C1 segment of cervical spinal cord (tissue), 14 donors: ENCODE data around the gene ZFR2.
"Not testable (repeated sequence)": the region's sequence is repeated elsewhere in the genome, so short reads cannot be mapped to it uniquely, and the experiment has no call there.

Experiments
- DNase-seq, 14 donors: peaks; one replicate each; lab custom pipeline; 2025; lab: John Stamatoyannopoulos, UW

The ZFR2 gene

DNA sequence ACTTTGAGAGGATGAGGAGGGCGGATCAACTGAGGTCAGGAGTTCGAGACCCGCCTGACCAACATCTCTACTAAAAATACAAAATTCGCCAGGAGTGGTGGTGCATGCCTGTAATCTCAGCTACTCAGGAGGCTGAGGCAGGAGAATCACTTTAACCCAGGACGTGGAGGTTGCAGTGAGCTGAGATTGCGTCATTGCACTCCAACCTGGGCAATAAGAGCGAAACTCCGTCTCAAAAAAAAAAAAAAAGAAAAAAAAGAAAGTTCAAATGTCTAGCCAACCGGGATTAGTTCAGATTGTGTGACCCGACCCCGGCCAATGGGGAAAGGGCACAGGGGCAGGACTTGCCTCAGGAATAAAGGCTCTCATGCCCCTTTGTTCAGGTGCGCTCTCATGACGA lies 5.9 kb upstream of the ZFR2 start:
- not testable (repeated sequence) for DNase-seq

DNA sequence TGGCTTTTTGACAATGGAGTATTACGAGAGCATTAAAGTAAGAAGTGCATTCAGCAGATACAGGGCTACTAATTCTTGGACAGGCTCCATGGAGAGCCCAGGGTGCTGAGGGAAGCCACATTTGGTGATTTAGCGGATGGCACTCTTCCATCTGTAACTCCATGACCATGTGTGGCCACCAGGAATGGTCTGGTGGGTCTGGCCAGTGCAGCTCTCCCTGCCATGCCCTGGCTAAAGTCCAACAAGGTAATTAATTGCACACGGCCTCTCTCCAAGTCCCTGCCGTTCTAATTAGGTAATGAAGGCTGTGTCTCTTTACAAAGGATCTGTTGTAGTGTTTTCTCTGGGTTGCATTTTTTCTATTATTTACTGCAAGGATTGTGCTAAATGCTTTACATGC lies 4.3 kb upstream of the ZFR2 start:
- peak in 2 of 14 donors; percentile 20 to 65 for DNase-seq

DNA sequence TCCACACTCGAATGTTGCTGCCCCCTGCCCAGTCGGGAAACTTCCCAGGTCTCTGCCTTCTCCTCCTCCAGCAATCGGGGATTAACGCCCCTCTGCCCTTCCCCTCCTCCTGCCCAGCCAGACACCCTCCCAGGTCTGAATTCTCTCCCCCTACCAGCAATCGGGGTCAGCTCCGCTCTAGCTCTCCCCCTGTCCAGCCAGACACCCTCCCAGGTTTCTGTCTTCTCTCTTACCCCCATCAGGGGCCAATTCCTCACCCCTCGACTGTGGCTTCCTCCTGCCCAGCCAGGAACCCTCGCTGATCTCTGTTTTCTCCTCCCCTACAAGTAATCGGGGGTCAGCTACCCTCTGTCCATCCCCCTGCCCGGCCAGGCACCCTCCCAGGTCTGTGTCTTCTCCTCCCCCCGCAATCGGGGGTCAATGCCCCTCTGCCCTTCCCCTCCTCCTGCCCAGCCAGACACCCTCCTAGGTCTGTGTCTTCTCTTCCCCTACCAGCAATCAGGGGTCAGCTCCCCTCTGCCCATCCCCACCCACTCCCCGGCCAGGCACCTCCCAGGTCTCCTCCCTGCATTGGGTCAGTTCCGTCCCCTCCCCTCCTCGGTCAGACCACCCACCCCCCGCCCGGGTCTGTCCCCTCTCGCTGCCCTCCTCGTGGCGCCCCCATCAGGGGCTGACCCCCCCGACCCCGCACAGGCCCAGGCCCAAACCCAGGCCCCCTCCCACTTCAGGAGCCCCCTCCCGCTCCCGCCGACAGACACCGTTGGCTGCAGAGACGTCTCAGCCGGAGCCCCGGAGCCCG lies 668 bp downstream of the ZFR2 start:
- no peak for DNase-seq

DNA sequence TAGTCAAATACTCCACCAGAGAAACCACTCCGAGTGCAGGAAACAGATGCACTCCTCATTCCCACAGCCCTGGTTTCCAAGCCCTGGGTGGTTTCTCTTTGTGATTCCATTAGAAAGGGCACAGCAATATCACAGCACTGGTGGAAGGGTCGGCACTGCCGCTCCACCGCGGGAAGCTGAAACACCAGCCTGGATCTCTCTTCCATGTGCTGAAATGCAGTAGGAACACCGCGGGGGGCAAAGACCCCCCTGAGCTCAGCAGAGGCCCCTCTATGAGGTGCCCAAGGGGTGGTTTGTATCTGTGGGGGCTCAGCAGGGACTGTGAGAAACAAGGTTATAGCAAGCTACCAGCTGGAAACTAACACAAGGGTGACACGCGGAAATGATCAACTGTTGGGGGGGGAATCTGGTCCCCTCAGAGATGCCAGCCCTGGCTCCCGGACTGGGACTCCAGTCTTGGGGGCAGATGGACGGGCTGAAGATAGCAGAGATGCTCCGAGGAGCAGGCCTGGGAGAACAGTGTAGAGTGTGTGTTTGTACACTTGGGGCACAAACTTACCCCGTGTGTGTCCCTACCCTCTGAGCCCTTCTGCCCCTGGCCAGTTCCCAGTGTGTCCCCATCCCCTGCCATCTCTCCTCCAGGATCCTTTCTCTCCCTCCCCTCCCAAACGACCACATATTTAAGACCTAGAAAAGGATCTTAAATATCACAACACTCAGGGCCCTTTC lies 1.8 kb downstream of the ZFR2 start:
- DNase-seq: no peak

DNA sequence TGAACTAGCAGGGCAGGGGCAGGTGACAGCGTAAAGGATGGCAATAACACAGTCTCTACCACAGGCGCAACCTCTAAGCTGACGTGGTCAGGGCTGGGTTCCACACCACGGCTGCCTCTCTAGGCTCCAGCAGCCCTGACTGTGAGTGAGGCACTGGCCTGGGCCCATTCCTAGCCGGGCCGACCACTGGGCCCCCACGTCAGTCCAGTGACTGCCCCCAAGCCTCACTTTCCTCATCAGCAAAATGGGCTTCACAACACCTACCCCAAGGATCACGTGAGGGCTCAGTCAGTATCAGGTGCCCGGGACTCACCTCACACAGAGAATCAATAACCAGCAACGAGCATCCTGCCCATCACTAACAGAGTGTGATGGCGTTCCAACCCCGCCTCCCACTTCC lies 5.2 kb downstream of the ZFR2 start:
- no peak for DNase-seq

DNA sequence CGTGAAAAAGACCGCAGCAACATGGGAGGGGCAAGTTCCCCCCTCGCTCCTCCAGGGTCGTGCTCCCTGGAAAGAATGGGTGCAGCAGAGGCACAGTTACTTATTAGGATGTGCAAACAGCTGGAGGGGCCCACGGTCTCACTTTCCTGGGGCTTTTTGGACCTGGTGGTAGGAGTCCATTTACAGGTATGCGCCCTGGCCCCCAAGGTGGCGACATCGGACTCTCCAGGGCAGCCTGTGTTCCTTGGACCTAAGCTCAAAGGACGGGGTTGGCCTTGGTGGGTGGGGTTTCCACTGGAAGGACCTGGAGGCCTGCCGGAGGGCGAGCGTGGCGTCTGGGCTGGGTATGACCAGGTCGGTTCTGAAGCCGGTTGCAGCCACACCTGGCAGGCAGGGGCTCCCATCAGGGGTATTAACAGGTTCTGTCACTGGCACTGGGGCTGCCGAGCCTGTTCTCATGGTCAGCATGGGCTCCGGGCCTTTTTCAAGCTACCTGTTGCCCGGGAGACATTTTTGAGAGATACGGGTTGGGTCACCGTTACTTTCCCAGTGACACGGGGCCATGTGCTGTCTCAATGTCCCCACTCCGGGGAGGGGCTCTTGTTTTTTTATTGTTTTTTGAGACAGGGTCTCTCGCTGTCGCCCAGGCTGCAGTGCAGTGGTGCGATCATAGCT lies 5.9 kb downstream of the ZFR2 start:
- DNase-seq: no peak

DNA sequence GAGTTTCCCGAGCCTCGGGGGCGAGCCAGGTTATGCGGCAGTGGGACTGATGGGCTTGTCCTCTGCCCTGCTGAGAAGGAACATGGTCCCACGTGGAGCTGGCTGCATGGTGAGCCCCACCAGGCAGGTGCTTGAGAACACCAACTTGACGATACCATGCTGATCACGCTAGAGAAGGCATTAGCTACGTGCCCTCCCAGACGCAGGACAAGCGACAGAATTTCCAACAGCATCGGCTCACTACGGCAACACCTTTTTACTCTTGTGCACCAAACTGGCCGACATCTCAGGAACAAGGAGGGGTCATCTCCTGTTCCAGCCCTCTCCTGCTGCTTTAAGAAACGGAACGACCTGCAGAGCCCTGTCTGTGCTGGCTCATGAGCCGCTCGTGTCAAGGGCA lies 8.3 kb downstream of the ZFR2 start:
- DNase-seq: no peak

DNA sequence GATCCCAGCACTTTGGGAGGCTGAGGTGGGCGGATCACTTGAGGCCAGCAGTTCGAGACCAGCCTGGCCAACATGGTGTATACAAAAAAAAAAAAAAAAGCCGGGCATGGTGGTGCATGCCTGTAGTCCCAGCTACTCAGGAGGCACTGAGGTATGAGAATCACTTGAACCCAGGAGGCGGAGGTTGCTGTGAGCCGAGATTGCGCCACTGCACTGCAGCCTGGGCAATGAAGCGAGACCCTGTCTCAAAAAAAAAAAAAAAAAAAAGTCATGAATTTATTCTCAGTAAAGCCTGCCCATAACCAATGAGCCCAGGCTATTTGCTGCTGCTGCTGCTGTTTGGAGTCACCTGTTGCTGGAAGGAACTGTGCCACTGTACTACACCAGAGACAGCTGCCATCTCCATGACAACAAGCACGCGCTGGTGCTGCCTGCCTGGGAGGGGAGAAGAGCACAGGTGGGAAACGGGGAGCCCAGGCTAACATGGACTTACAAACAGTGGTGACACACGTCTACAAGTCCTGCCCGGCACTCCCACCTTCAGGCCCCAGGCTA lies 11.3 kb downstream of the ZFR2 start:
- DNase-seq: no peak

DNA sequence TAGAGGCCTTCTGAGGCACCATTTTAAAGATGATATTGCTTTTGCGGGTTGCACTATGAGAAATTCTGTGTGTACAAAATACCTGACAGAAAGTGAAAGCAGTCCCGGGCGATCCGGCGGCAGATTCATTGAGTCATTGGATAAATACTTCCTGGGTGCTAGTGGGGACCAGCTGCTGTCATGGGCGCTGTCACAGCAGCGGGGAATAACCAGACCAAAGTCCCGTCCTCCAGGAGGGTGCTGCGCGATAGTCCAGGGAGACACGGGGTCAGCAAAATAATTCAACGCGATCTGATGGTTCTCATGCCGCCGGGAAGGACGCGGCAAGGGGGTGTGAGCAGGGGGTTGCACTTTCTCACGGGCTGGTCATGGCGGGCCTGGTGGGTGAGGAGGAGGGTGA lies 13.5 kb downstream of the ZFR2 start:
- DNase-seq: no peak

DNA sequence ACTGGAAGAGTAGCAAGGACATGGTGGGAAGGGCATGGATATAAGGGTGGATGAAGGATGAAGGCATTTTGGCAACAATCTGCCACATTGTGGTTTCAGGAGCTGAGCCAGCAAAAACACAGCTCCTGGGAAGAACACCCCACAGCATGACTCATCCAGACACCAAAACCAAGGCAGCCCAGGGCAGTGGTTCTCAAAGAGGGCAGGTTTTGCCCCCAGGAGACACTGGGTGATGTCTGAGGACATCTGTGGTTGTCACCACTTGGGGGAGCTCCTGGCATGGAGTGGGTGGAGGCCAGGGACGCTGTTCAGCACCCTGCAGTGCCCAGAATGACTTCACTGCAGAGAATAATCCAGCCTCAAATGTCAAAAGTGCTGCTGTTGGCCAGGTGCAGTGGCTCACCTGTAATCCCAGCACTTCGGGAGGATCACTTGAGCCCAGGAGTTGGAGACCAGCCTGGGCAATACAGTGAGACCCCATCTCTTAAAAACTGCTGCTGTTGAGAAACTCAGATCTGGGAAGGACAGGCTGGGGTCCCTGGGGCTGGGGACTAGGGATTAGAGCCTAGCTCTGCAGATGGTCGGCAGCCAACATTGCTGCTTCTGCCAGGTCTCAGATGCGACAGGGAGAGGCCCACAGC lies 16.1 kb downstream of the ZFR2 start:
- no peak for DNase-seq

DNA sequence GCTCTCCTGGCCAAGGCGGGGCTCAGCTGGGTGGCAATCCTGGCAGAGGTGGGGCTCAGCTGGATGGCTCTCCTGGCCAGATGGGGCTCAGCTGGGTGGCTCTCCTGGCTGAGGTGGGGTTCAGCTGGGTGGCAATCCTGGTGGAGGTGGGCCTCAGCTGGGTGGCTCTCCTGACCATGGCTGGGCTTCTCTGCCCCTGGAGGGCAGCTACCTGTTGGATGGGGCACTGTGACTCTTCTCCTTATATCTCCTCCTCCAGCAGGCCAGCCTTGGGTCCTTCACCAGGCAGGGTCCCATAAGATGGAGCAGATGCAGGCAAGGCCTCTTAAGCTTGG lies 16.7 kb downstream of the ZFR2 start:
- no peak for DNase-seq

DNA sequence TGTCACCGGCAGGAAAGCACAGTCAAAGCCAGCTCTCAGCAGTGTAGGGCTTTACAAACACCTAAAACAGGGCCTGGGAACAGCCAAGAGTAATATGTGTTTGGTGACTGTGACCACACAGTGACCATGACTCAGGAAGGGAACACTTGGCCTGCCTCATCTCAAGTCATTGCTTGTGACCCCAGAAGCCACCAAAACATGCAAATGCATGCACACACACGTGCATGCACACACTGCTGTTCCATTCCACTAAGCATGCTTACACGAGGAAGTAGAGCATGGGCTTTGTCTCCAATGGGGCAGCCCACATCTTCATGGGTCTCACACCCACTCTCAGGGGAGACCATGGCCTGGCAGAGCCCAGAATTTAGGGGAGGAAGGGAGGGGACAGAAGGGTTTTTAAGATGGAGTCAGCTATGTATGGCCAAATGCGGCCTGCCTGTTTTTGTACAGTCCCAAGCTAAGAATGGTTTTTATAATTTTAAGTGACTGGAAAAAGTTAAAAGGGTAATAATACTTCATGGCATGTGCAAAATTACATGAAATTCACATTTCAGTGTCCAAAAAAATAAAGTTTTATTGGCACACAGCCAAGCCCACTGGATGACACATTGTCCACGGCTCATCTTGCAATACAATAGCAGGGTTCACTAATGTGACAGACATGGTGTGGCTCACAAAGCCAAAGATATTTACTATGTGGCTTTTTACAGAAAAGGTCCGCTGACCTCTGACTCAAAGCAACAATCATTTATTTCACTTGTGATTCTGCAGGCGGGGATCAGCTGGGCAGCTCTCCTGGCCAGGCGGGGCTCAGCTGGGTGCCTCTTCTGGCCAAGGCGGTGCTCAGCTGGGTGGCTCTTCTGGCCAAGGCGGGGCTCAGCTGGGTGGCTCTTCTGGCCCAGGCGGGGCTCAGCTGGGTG lies 17.3 kb downstream of the ZFR2 start:
- DNase-seq: no peak

DNA sequence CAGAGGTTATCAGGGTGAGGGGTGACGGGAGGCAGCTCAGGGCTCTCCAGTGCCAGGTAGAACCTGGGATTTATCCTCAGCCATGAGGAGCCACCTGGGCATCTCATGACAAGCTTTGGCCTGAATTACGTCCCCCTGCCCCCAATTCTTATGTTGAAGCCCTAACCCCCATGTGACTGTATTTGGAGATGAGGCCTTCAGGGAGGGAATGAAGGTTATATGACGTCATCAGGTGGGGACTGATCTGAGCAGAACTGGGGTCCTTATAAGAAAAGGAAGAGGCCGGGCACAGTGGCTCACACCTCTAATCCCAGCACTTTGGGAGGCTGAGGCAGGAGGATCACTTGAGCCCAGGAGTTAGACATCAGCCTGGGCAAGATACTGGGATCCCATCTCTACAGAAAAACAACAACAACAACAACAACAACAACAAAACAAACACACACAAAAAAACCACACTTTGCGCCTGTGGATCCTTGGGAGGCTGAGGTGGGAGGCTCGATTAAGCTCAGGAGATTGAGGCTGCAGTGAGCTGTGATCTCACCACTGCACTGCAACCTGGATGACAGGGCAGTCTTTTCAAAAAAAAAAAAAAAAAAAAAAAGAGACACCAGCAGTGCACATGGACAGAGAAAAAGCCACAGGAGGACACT lies 18.4 kb downstream of the ZFR2 start:
- DNase-seq: no peak

DNA sequence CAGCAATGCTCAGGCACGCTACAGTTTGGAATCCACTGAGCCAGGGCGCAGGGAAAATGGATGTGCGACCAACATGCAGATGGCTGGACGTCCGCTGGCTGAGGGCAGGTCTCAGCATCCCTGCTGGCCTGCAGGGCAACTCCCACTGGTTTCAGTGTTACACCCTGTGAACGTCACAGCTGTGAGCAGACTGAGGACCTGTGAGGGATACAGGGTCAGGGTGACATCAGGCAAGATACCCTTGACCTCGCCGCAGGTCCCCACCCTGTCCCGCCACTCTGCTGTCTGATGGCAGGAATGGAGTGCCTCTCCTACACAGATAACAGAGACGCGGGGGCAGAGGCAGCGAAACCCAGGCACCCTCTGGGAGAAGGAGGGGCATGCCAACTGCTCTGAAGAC lies 19.1 kb downstream of the ZFR2 start:
- no peak for DNase-seq

DNA sequence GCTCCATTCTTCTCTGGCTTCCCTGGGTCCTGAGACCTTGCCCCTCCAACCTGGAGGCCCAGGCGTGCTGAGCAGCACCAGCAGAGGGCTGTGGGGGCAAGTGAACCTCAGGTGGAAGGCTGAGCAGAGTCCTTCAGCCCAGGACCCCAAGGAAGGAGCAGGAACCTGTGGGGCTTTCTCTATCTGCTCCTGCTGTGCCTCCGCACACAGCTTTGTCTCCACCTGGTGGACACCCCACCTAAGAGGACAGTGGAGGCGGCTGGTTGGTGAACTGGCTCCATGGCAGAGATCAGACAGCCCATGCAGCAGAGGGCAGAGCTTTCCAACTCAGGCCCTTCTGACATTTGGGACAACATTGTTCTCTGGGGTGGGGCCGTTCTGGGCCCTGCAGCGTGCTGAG lies 19.7 kb downstream of the ZFR2 start:
- DNase-seq: no peak

DNA sequence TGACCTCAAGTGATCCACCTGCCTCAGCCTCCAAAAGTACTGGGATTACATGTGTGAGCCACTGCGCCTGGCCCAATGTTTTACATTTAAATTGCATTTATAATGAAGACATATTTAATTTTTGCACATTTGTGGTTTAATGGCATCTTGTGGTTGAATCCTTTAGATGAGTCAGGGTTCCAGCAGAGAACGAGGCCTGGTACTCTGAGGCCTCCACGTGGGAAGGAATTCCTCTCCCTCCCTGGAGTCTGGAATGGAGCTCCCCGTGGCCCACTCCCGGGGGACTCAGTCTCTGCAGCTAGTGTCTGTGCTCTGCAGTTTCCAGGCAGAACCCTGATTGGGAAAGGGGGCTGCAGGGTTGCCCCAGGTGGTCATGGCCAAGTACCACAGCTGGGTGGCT lies 24.2 kb downstream of the ZFR2 start:
- DNase-seq: no peak

DNA sequence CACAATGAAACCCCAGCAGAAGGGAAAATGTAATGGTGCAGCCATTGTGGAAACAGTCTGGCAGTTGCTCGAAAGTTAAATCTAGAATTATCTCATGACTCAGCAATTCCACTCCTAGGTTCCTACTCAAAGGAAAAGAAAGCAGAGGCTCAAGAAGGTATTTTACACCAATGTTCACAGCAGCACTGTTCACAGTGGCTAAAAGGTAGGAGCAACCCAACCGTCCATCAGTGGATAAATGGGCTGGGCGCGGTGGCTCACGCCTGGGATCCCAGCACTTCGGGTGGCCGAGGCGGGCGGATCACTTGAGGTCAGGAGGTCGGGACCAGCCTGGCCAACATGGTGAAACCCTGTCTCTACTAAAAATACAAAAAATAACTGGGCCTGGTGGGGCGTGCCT lies 25.9 kb downstream of the ZFR2 start:
- no peak for DNase-seq

DNA sequence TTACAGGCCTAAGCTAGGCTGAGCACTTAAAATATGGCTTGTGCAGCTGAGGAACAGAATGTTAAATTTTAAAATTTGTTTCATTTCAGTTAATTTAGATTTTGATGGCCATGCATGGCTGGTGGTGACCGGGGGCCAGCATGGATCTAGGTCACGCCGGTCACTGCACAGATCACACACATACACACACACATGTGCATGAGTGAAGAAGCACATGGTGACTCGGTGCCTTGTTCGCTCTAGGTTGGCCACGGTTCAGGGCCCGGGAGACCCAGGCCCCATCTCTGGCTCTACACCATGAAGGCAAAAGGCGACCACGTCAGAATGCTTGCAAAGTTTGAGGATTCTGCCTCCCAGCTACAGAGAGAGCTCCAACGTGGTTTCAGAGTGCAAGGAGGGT lies 28.0 kb downstream of the ZFR2 start:
- DNase-seq: no peak

DNA sequence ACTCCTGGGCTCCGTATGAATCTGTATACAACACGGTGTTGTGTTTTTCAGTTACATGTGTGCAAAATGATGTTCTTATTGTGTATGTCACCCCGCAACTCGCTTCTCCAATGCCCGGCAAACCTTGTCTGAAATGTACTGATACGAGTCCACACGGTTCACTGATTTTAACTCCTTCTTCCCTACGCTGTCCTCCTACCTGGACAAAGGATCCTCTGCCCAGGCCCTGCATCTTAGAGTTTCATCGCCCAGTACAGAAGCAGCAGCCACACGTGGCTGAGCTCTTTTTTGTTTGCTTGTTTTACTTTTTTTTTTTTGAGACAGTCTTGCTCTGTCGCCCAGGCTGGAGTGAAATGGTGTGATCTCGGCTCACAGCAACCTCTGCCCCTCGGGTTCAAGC lies 28.9 kb downstream of the ZFR2 start:
- DNase-seq: no peak

DNA sequence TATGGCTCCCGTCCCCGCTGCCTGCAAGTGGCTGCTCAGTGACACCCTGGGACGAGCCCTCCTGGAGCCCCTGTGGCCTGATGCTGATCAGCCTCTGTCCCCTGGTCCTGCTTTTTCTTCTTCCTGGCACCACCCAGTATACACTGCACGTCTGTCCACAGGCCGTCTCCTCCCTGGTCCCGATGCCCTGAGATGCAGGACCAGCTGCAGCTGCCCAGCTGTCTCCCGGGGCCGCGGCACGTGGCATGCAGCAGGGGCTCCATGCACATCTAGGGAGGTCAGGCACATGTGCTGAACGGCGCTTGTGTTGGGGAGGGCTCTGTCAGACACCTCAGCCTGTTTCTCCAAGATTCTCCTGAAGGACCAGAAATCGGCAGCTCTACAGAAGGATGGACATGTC lies 30.2 kb downstream of the ZFR2 start:
- DNase-seq: no peak

DNA sequence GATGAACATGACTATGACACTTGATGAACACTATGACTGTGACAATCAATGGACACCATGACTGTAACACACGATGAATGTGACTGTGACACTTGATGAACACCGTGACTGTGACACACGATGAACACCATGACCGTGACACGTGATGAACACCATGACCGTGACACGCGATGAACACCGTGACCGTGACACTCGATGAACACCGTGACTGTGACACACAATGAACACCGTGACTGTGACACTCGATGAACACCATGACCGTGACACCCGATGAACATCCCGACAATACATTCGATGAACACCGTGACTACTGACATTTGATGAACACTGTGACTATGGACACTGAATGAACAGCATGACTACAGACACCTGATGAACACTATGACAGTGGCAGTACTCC lies 30.9 kb downstream of the ZFR2 start:
- DNase-seq: no peak
